Esophagus (tissue), 2 donors: Measurements from ENCODE around the gene MLKL. TPM values are rescaled to one million over a fixed set of nuclear protein-coding genes. Genes with fewer than 3 reads are reported as not detected.
A peak's percentile ranks its signal among the peaks of the same experiment; 100 is the strongest.

Experiments used
- H3K27ac ChIP-seq, 2 donors: one replicate each; pipeline ENCODE4 v1.5.1; 2013; ENCODE audit warnings: low read depth in 2 of 2, mild to moderate bottlenecking in 2 of 2, inconsistent platforms in 1 of 2, low read length in 1 of 2, moderate library complexity in 1 of 2
- H3K27me3 ChIP-seq, 2 donors: one replicate each; pipeline ENCODE4 v1.6.1; 2013; ENCODE audit warnings: low read length in 2 of 2, control low read depth in 1 of 2, mild to moderate bottlenecking in 1 of 2; ENCODE audit not compliant: insufficient read depth in 2 of 2, control insufficient read depth in 1 of 2
- H3K36me3 ChIP-seq, 2 donors: one replicate each; pipeline ENCODE4 v1.6.1; 2013; ENCODE audit warnings: low read length in 1 of 2; ENCODE audit not compliant: control insufficient read depth in 2 of 2, insufficient read depth in 2 of 2
- H3K4me1 ChIP-seq, 2 donors: one replicate each; pipeline ENCODE4 v1.6.1; 2013; ENCODE audit warnings: low read length in 1 of 2; ENCODE audit not compliant: control insufficient read depth in 2 of 2, insufficient read depth in 2 of 2
- H3K4me3 ChIP-seq, 2 donors: one replicate each; pipeline ENCODE4 v1.5.1; 2013; ENCODE audit warnings: low read length in 2 of 2, mild to moderate bottlenecking in 2 of 2, low read depth in 1 of 2, moderate library complexity in 1 of 2
- H3K9me3 ChIP-seq, 2 donors: one replicate each; pipeline ENCODE4 v1.6.1; 2013; ENCODE audit warnings: mild to moderate bottlenecking in 2 of 2, low read depth in 1 of 2, low read length in 1 of 2, moderate library complexity in 1 of 2; ENCODE audit not compliant: control insufficient read depth in 2 of 2, insufficient read depth in 1 of 2
- WGBS, 2 donors: extraction: QIAGEN DNeasy Blood & Tissue Kit; methylation state at CpG; one replicate each; pipeline ENCODE4 v1.1.7; 2013; 5-methylcytosine and 5-hydroxymethylcytosine counted together
- polyA plus RNA-seq, 2 donors: library from polyadenylated mRNA; stranded (reverse); fragments of 200-250 nt; gene quantifications; one replicate each; pipeline ENCODE4 v1.2.3, GENCODE V29; 2013
- donor health status: healthy with polysubstance abuse.
- donor health status: Bipolar disorder and iron deficiency.

MLKL gene
- 10 to 100 TPM; 12.3 to 18.7 TPM for polyA plus RNA-seq

DNA sequence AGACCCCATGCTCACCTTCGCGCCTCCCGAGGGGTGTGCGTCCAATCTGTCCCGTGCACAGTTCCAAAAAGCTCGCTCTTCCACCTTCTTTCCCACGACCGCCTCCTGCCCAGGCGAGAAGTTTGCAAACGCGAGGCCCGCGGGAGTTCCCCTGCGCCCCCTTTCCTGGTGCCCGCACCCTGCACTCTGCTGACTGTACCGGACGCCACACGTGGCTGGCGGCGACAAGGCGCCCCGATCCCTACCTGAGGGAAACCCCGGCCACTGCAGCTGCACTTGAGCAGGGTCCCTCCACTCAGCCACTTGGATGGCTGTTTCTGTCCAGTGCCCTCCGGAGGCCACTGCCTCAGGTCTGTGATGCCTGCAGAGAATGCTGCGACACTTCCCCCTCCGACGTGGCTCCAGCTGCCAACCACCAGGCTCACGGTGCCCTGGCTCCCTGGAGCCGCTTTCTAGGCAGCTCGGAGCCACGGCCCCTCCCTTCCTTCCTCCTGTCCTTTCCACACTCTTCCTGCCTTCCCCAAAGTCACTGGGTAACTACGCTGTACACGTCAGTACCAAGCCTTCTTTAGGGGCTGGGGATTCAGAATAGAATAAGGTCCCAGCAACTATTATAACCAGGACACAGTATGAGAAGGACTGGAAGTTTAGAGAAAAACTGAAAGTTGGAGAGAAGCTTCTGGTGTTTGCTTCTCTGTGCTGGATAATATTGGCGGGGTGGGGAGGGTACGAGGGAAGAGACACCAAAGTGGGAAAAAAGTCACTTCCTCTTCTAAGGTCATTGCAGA lies at the start of gene MLKL:
MLKL (minus strand) TSS at position 425 of the 788 bp plus-strand sequence. CDS start 5,105 bp downstream, outside the sequence.
- H3K27me3 ChIP-seq: no peaks in the 10 kb centered on the region
- H3K4me1 ChIP-seq: peaks cover 0 to 3% of the 10 kb centered on the region in 2 donors
- 1% methylated on average over 35 of the region's 35 CpGs for WGBS, 2 donors
- no peaks in the 10 kb centered on the region for H3K36me3 ChIP-seq
- peak within 1 kb of the TSS; percentile 92 to 96 for H3K27ac ChIP-seq
- peak within 1 kb of the TSS; percentile 82 to 89 for H3K4me3 ChIP-seq
- H3K9me3 ChIP-seq: no peaks in the 10 kb centered on the region

DNA sequence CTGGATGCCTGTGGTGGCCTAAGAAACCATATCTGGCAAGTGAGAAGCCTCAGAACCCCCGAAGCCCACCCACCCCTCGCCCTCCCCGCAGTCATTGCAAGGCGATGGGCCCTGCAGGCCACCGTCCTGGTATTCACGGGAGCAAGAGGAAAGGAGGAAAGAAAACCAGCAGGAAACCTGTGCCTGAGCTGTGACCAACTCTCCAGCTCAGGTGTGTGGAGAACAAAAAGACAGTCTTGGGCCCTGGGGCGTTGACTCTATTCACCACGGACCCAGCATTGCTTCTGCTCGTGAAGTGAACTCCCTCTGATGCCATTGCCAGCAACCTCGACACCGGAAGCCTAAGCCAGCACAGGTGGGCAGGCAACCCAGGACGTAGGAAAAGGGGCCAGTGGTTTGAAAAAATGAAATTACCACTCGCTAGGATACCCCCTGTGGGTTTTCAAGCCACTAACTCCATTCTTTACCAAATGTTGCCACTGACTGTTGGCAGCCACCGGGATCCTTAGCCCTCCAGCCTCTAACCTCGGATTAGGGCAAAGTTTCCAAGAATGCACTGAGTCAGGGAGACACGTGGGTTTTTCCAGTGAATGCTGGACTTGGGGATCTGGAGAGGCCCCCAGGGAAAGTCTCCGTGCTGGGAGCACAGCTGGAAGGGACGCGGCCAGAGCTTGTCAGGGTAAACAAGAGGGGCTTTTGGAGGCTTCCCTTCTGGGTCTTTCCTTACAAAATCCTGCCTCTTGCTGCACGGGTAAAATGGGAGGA lies 48.8 kb upstream of the MLKL start:
- Histone ChIP-seq H3K27me3 (no peaks in the 10 kb centered on the region), H3K36me3 (peaks cover 0 to 3% of the 10 kb centered on the region in 2 donors), H3K4me3 (no peak overlapping the region), H3K27ac (peak overlapping the region in 1 of 2 donors; percentile 14), H3K4me1 (peaks cover 4% of the 10 kb centered on the region in 2 donors), H3K9me3 (no peaks in the 10 kb centered on the region)
- WGBS, 2 donors: 36 to 48% methylated on average over 20 of the region's 20 CpGs

DNA sequence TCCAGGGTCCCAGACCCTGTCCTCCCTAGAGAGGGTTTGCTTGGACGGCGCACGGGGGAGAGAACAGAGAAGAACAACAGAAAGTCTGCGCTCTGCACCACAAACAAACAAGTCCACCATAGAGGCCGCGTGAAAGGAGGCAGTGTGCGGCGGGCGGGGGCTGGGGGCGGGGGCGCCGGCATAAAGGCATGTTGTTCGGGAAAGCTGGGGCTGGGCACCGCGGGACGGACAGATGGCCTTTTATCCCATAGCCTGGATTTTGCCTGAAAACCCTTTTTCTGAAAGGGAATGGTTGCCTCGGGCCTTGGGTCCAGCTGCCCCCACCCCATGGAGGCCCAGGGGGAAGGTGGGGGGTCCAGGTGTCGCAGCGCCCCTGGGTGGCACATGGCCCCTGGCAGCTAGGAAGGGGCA lies 48.0 kb upstream of the MLKL start:
- Histone ChIP-seq H3K36me3 (peaks cover 0 to 3% of the 10 kb centered on the region in 2 donors), H3K9me3 (no peaks in the 10 kb centered on the region), H3K4me3 (no peak overlapping the region), H3K27ac (no peak overlapping the region), H3K4me1 (peaks cover 4% of the 10 kb centered on the region in 2 donors), H3K27me3 (no peaks in the 10 kb centered on the region)
- 87 to 88% methylated on average over 19 of the region's 19 CpGs for WGBS, 2 donors

DNA sequence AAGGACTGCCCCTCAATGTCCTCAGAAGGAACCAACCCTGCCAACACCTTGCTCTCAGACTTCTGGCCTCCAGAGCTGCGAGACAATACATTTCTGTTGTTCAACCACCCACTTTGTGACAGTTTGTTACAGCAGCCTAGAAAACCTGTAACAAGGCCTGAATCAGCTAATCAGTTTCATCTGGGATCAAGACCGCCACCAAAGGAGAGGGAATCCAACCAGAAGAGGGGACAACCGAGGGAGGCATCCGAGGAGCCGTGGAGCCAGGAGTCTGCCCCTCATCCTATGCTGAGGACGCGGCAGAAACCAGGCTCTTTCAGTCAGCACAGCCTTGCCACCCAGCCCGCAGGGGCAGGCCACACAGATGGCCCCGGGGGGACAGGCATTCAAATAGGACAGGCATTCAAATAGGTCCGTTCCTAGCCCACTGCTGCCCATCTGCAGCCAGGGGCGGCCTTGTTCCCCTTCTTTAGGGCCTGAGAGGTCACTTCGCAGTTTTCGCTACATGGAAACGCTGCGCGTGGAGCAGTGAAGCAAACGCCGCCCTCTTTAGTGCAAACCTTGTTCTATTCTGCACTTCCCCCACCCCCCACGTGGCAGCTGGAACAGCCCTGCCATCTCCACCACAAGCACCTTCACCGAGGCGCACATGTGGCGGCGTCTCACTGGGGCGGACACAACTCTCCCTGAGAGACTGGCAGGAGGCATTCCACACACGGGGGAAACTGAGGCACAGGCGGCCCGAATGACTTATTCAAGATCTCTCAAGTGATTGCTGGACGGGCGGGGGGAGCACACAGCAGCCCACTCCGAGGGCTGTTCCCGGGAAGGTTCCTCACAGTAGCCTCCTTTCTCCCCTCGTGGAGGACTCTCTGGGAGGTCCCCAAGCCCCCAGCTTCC lies 47.3 kb upstream of the MLKL start:
- Histone ChIP-seq H3K9me3 (no peaks in the 10 kb centered on the region), H3K27ac (no peak overlapping the region)
- 84 to 86% methylated on average over 32 of the region's 32 CpGs for WGBS, 2 donors

DNA sequence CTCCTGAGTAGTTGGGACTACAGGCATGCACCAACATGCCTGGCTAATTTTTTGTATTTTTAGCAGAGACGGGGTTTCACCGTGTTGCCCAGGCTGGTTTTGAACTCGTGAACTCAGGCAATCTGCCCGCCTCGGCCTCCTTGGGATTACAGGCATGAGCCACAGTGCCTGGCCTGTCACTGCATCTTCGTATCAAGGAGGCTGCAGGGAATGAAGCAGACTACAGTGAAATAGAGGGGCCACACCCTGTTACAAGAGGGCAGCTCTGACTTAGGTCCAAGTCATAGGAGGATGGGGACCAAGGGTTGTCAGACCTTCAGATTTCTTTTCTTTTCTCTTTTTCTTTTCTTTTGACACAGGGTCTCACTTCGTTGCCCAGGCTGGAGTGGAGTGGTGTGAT lies 45.3 kb upstream of the MLKL start:
- H3K4me3 ChIP-seq: no peak overlapping the region
- H3K9me3 ChIP-seq: no peaks in the 10 kb centered on the region
- H3K27me3 ChIP-seq: no peaks in the 10 kb centered on the region
- peaks cover 0 to 3% of the 10 kb centered on the region in 2 donors for H3K36me3 ChIP-seq
- WGBS, 2 donors: 49 to 62% methylated on average over 7 of the region's 7 CpGs
- H3K27ac ChIP-seq: no peak overlapping the region
- H3K4me1 ChIP-seq: peaks cover 4 to 6% of the 10 kb centered on the region in 2 donors

More for the DNA sequence above, 47.3 kb upstream of the MLKL start:
- Histone ChIP-seq H3K27me3 (no peaks in the 10 kb centered on the region), H3K4me3 (no peak overlapping the region), H3K4me1 (peaks cover 4 to 6% of the 10 kb centered on the region in 2 donors), H3K36me3 (peaks cover 0 to 3% of the 10 kb centered on the region in 2 donors)

DNA sequence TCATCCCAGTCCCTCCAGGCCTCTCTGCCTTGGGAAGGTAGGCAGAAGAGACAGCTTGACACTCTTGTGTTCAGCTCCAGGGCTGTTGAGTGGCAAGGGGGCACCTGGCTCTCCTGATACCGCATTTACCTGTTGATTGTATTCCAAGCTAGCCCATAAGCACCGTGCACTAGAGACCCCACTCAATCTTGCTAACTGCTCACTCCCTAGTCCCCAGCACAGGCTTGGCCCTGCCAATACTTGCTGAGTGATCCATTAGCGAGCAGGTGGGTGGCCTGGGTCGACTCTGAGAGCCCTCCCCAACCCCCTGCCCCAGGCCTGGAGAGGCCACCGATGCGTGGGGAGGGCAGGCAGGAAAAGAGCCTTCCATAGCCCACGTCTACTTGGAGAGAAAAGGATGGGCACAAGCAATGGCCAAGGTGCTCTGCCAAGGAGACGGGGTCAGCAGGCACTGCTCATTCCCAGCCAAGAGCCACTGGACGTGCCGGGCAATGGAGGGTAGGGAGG lies 44.5 kb upstream of the MLKL start:
- Histone ChIP-seq H3K9me3 (no peaks in the 10 kb centered on the region), H3K4me3 (no peak overlapping the region), H3K36me3 (peaks cover 0 to 3% of the 10 kb centered on the region in 2 donors), H3K27me3 (no peaks in the 10 kb centered on the region), H3K4me1 (peaks cover 6 to 7% of the 10 kb centered on the region in 2 donors), H3K27ac (no peak overlapping the region)
- 84% methylated on average over 10 of the region's 10 CpGs for WGBS, 2 donors

DNA sequence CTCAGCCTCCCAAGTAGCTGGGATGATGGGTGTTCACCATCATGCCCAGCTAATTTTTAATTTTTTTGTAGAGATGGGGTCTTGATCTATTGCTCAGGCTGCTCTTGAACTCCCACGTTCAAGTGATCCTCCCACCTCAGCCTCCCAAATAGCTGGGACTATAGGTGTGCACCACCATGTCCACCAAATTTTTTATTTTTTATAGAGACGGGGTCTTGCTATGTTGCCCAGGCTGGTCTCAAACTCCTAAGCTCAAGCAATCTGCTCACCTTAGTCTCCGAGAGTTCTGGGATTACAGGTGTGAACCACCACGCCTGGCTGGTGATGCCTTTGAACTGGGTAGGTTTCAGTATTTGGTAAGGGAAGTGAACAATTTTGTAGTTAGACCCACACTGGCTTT lies 43.9 kb upstream of the MLKL start:
- Histone ChIP-seq H3K4me1 (peaks cover 2 to 7% of the 10 kb centered on the region in 2 donors), H3K9me3 (no peaks in the 10 kb centered on the region), H3K36me3 (peaks cover 0 to 3% of the 10 kb centered on the region in 2 donors), H3K27me3 (no peaks in the 10 kb centered on the region), H3K4me3 (no peak overlapping the region), H3K27ac (no peak overlapping the region)
- 90 to 94% methylated on average over 4 of the region's 4 CpGs for whole genome bisulfite sequencing, 2 donors

DNA sequence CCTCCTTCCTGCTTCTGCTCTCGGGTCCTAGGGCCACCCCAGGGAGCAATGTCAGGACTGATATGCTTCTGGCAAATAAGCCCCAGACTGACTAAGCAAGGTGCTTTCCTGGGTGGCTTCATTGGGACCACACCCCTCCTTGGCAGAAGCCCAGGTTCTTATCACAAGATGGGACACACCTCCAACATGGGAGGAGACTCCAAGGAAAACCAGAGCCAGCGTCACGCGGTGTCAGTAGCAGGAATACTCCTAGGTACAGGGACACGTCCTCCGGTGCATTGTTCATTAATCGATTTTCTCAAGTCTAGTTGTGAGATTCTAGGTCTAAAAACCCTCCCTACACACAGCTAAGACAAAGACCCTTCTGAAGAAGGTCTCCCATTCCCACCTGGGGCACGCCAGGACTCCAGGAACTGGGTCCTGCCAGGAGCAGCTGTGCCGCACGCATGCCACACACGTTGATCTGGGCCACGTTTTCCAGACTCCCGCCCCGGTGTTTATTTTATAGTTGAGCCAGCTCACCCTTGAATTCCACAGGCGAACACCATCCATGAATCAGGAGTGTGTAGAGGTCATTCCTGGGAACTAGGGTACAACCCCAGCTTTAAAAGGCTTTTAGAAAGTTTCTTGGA lies 43.1 kb upstream of the MLKL start:
- H3K27ac ChIP-seq: peak overlapping the region; percentile 81 to 83
- H3K4me1 ChIP-seq: peaks cover 2 to 4% of the 10 kb centered on the region in 2 donors
- peaks cover 0 to 3% of the 10 kb centered on the region in 2 donors for H3K36me3 ChIP-seq
- 30 to 31% methylated on average over 15 of the region's 15 CpGs for WGBS, 2 donors
- H3K27me3 ChIP-seq: no peaks in the 10 kb centered on the region
- no peak overlapping the region for H3K4me3 ChIP-seq
- no peaks in the 10 kb centered on the region for H3K9me3 ChIP-seq
